Trophoblast cell (in vitro differentiated cells and primary cell): ENCODE results near the gene WNT4.

Experiments used
- DNase-seq, 2 donors: peaks; one replicate each; pipeline ENCODE4 v3.0.0-alpha.2; 2016
- H2AFZ ChIP-seq: 2 replicates; pipeline ENCODE4 v1.6.1; 2013; ENCODE audit warnings: low read length, moderate library complexity, mild to moderate bottlenecking; ENCODE audit not compliant: insufficient read depth, poor library complexity
- H2AK5ac ChIP-seq: 2 replicates; pipeline ENCODE4 v1.6.1; 2013; ENCODE audit warnings: mild to moderate bottlenecking, low read length
- H2BK120ac ChIP-seq: 2 replicates; pipeline ENCODE4 v1.6.1; 2013; ENCODE audit warnings: low read length, mild to moderate bottlenecking, moderate library complexity; ENCODE audit not compliant: insufficient read depth, poor library complexity
- H2BK12ac ChIP-seq: 2 replicates; pipeline ENCODE4 v1.6.1; 2013; ENCODE audit warnings: mild to moderate bottlenecking, low read length, moderate library complexity
- H2BK5ac ChIP-seq: 2 replicates; pipeline ENCODE4 v1.6.1; 2013; ENCODE audit warnings: low read length, low read depth, moderate library complexity, mild to moderate bottlenecking; ENCODE audit not compliant: poor library complexity
- H3K14ac ChIP-seq: 2 replicates; pipeline ENCODE4 v1.6.1; 2013; ENCODE audit warnings: mild to moderate bottlenecking, low read length
- H3K18ac ChIP-seq: 2 replicates; pipeline ENCODE4 v1.6.1; 2013; ENCODE audit warnings: mild to moderate bottlenecking, low read length
- H3K23ac ChIP-seq: 2 replicates; pipeline ENCODE4 v1.6.1; 2013; ENCODE audit warnings: low read length
- H3K27ac ChIP-seq: 2 replicates; pipeline ENCODE4 v1.5.1; 2013; ENCODE audit warnings: low read depth, mild to moderate bottlenecking, inconsistent platforms, low read length, moderate library complexity
- H3K27me3 ChIP-seq: 2 replicates; pipeline ENCODE4 v1.6.1; 2013; ENCODE audit warnings: inconsistent platforms, mild to moderate bottlenecking, low read length, moderate library complexity; ENCODE audit not compliant: insufficient read depth
- H3K36me3 ChIP-seq, 2 experiments: 1 replicate in 1 of 2; 2 replicates in 1 of 2; pipeline ENCODE4 v1.6.1; 2013; ENCODE audit warnings: low read length in 2 of 2, mild to moderate bottlenecking in 2 of 2, moderate library complexity in 1 of 2; ENCODE audit not compliant: insufficient read depth in 2 of 2, control insufficient read depth in 1 of 2
- H3K4ac ChIP-seq: 2 replicates; pipeline ENCODE4 v1.6.1; 2013; ENCODE audit warnings: low read depth, mild to moderate bottlenecking, low read length, moderate library complexity
- H3K4me1 ChIP-seq, 2 experiments: 1 replicate in 1 of 2; 2 replicates in 1 of 2; pipeline ENCODE4 v1.6.1; 2013; ENCODE audit warnings: low read length in 2 of 2, mild to moderate bottlenecking in 2 of 2, moderate library complexity in 1 of 2; ENCODE audit not compliant: insufficient read depth in 2 of 2, control insufficient read depth in 1 of 2
- H3K4me2 ChIP-seq: 2 replicates; pipeline ENCODE4 v1.6.1; 2013; ENCODE audit warnings: inconsistent platforms, mild to moderate bottlenecking, low read length, moderate library complexity
- H3K4me3 ChIP-seq: 2 replicates; pipeline ENCODE4 v1.5.1; 2013; ENCODE audit warnings: mild to moderate bottlenecking, low read depth, low read length, inconsistent platforms
- H3K79me1 ChIP-seq: one replicate; pipeline ENCODE4 v1.6.1; 2013; ENCODE audit warnings: low read length
- H3K79me2 ChIP-seq: 2 replicates; pipeline ENCODE4 v1.6.1; 2013; ENCODE audit warnings: low read length, mild to moderate bottlenecking; ENCODE audit not compliant: control insufficient read depth, insufficient read depth, poor library complexity
- H3K9ac ChIP-seq: 2 replicates; pipeline ENCODE4 v1.6.1; 2013; ENCODE audit warnings: mild to moderate bottlenecking, low read length
- H3K9me3 ChIP-seq: 2 replicates; pipeline ENCODE4 v1.6.1; 2013; ENCODE audit warnings: low read depth, mild to moderate bottlenecking, control low read depth, inconsistent platforms, low read length; ENCODE audit not compliant: insufficient read depth
- H4K12ac ChIP-seq: 2 replicates; pipeline ENCODE4 v1.6.1; 2013; ENCODE audit warnings: low read depth, mild to moderate bottlenecking, low read length, moderate library complexity
- H4K8ac ChIP-seq: 2 replicates; pipeline ENCODE4 v1.6.1; 2013; ENCODE audit warnings: low read depth, mild to moderate bottlenecking, low read length, moderate library complexity
- H4K91ac ChIP-seq: one replicate; pipeline ENCODE4 v1.6.1; 2013; ENCODE audit warnings: low read depth, mild to moderate bottlenecking, low read length, moderate library complexity
- WGBS: extraction: QIAGEN DNeasy Blood & Tissue Kit; methylation state at CpG from one replicate; pipeline ENCODE4 v1.1.7; 2013; ENCODE audit warnings: missing lambda C conversion rate; ENCODE audit not compliant: insufficient read length, insufficient coverage; ENCODE audit errors: extremely low coverage; 5-methylcytosine and 5-hydroxymethylcytosine counted together

Gene WNT4

GRCh38 chr1:22176258-22176657 is 33.4 kb upstream of the WNT4 start:
- H3K14ac ChIP-seq = no peak overlapping the region
- no peak overlapping the region for H2BK5ac ChIP-seq
- no peak overlapping the region for H4K91ac ChIP-seq
- no CpG with 5 or more reads among the region's 5 CpGs for WGBS
- H3K27ac ChIP-seq = no peak overlapping the region
- no peak overlapping the region for H3K4me2 ChIP-seq
- no peaks in the 10 kb centered on the region for H3K36me3 ChIP-seq
- no peak overlapping the region for H3K4ac ChIP-seq
- no peak overlapping the region for H2BK12ac ChIP-seq
- H4K8ac ChIP-seq = no peak overlapping the region
- no peak overlapping the region for H2AK5ac ChIP-seq
- H3K9me3 ChIP-seq = peaks cover 4% of the 10 kb centered on the region
- H3K4me1 ChIP-seq = peaks cover 6 to 8% of the 10 kb centered on the region in 2 experiments
- no peak overlapping the region for H2AFZ ChIP-seq
- no peak overlapping the region for H3K23ac ChIP-seq
- no peak for DNase-seq
- H3K18ac ChIP-seq = no peak overlapping the region
- H3K4me3 ChIP-seq = no peak overlapping the region
- H4K12ac ChIP-seq = no peak overlapping the region
- H3K79me1 ChIP-seq = no peaks in the 10 kb centered on the region
- no peaks in the 10 kb centered on the region for H3K79me2 ChIP-seq
- H3K27me3 ChIP-seq = peaks cover 3% of the 10 kb centered on the region
- no peak overlapping the region for H3K9ac ChIP-seq
- H2BK120ac ChIP-seq = no peak overlapping the region

- no peak overlapping the region for H2AK5ac ChIP-seq
- H3K36me3 ChIP-seq = no peaks in the 10 kb centered on the region
- no peak overlapping the region for H2AFZ ChIP-seq
- H3K18ac ChIP-seq = no peak overlapping the region
- no peak overlapping the region for H2BK5ac ChIP-seq
- H3K9me3 ChIP-seq = peaks cover 4% of the 10 kb centered on the region
- no CpG with 5 or more reads among the region's 9 CpGs for WGBS
- no peak overlapping the region for H3K9ac ChIP-seq
- no peak overlapping the region for H4K8ac ChIP-seq
- H3K27ac ChIP-seq = no peak overlapping the region
- no peak overlapping the region for H3K4ac ChIP-seq
- H3K4me2 ChIP-seq = no peak overlapping the region
- H2BK12ac ChIP-seq = no peak overlapping the region
- no peak overlapping the region for H3K14ac ChIP-seq
- H4K12ac ChIP-seq = no peak overlapping the region
- H3K4me3 ChIP-seq = no peak overlapping the region
- no peaks in the 10 kb centered on the region for H3K79me2 ChIP-seq
- H2BK120ac ChIP-seq = no peak overlapping the region
- no peak overlapping the region for H3K23ac ChIP-seq
- H4K91ac ChIP-seq = no peak overlapping the region
- DNase-seq = no peak
- H3K27me3 ChIP-seq = peaks cover 3% of the 10 kb centered on the region
- no peaks in the 10 kb centered on the region for H3K79me1 ChIP-seq
- H3K4me1 ChIP-seq = peaks cover 6 to 8% of the 10 kb centered on the region in 2 experiments
Measured at GRCh38 chr1:22174446-22175220, 31.7 kb upstream of the WNT4 start.

- no peak overlapping the region for H2AK5ac ChIP-seq
- H4K12ac ChIP-seq = no peak overlapping the region
- H4K91ac ChIP-seq = no peak overlapping the region
- H2BK5ac ChIP-seq = no peak overlapping the region
- peaks cover 6 to 8% of the 10 kb centered on the region in 2 experiments for H3K4me1 ChIP-seq
- H3K4me3 ChIP-seq = no peak overlapping the region
- no peak overlapping the region for H2BK120ac ChIP-seq
- no peak overlapping the region for H3K14ac ChIP-seq
- H2BK12ac ChIP-seq = no peak overlapping the region
- no peak overlapping the region for H4K8ac ChIP-seq
- no peak overlapping the region for H3K23ac ChIP-seq
- no peak overlapping the region for H2AFZ ChIP-seq
- peak; percentile 90 to 93 for DNase-seq
- no peaks in the 10 kb centered on the region for H3K36me3 ChIP-seq
- H3K79me1 ChIP-seq = no peaks in the 10 kb centered on the region
- H3K79me2 ChIP-seq = no peaks in the 10 kb centered on the region
- no peak overlapping the region for H3K4me2 ChIP-seq
- peaks cover 4% of the 10 kb centered on the region for H3K9me3 ChIP-seq
- no peak overlapping the region for H3K27ac ChIP-seq
- no peak overlapping the region for H3K9ac ChIP-seq
- WGBS = no CpG with 5 or more reads among the region's 18 CpGs
- H3K27me3 ChIP-seq = no peaks in the 10 kb centered on the region
- no peak overlapping the region for H3K18ac ChIP-seq
- no peak overlapping the region for H3K4ac ChIP-seq
Measured at GRCh38 chr1:22171951-22172715, 29.2 kb upstream of the WNT4 start.

DNA sequence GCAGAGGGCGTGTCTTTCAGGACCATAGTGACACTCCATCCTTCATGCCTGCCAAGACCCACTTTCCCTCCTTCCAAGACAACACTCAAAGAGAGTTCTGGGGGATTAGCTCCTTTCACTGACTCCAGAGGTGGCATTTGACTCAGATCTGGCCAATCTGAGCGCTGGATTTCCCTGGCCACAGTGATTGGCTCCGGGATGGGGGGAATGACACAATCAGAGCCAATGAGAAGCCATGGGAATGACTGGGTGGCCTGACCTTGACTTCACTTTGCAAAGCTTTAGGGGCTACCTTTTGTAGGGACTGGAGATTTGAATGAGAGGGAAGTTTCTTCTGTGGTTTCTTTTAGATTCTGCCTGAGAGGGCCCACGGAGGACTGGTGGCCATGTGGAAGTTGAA is 26.9 kb upstream of the WNT4 start:
- H3K4me1 ChIP-seq = peaks cover 6 to 8% of the 10 kb centered on the region in 2 experiments
- no peak overlapping the region for H2AFZ ChIP-seq
- H2AK5ac ChIP-seq = no peak overlapping the region
- H2BK12ac ChIP-seq = no peak overlapping the region
- no peaks in the 10 kb centered on the region for H3K27me3 ChIP-seq
- H3K4me2 ChIP-seq = no peak overlapping the region
- no peak overlapping the region for H3K9ac ChIP-seq
- H4K8ac ChIP-seq = no peak overlapping the region
- H3K79me1 ChIP-seq = no peaks in the 10 kb centered on the region
- H3K23ac ChIP-seq = no peak overlapping the region
- no peak overlapping the region for H3K4ac ChIP-seq
- H4K91ac ChIP-seq = no peak overlapping the region
- no peaks in the 10 kb centered on the region for H3K79me2 ChIP-seq
- no peak overlapping the region for H3K14ac ChIP-seq
- no peak overlapping the region for H3K4me3 ChIP-seq
- no peak overlapping the region for H2BK120ac ChIP-seq
- no peak overlapping the region for H2BK5ac ChIP-seq
- no peak overlapping the region for H3K27ac ChIP-seq
- WGBS = no CpG with 5 or more reads among the region's 4 CpGs
- peaks cover 2% of the 10 kb centered on the region for H3K9me3 ChIP-seq
- no peak overlapping the region for H4K12ac ChIP-seq
- no peaks in the 10 kb centered on the region for H3K36me3 ChIP-seq
- H3K18ac ChIP-seq = no peak overlapping the region
- DNase-seq = no peak
